K562 (cell line): ENCODE results near the gene DTL. TPM values are rescaled to one million over a fixed set of nuclear protein-coding genes. Genes with fewer than 3 reads are reported as not detected.
A peak's percentile ranks its signal among the peaks of the same experiment; 100 is the strongest.

ENCODE experiments used
- AFF1 ChIP-seq, 2 experiments: fragments of 450-650 bp; IDR thresholded peaks; 2 replicates each; pipeline ENCODE4 v1.6.1; 2018; ENCODE audit warnings: mild to moderate bottlenecking in 2 of 2, low read depth in 1 of 2; ENCODE audit not compliant: partially characterized antibody in 2 of 2
- ARNT ChIP-seq, 2 experiments: fragments of 450-650 bp; IDR thresholded peaks; 2 replicates each; pipeline ENCODE4 v1.6.1; 2016; ENCODE audit warnings: mild to moderate bottlenecking in 1 of 2
- BRD4 ChIP-seq: fragments of 200-600 bp; sonication (generic); IDR thresholded peaks from 2 replicates; pipeline ENCODE4 v1.6.1; 2017; ENCODE audit warnings: inconsistent platforms
- BRD9 ChIP-seq: fragments of 450-650 bp; IDR thresholded peaks from 2 replicates; pipeline ENCODE4 v1.6.1; 2018; ENCODE audit warnings: low read depth; ENCODE audit not compliant: partially characterized antibody
- CEBPG ChIP-seq, 3 experiments: fragments of 200-800 bp in 1 of 3; sonication (Bioruptor generic) in 1 of 3; sonication (generic) in 1 of 3; formaldehyde crosslinking in 1 of 3; IDR thresholded peaks in 2 of 3; conservative IDR thresholded peaks in 1 of 3; 2 replicates each; pipeline versions ENCODE4 v1.6.1 to v1.8.0; 2016 to 2022; ENCODE audit warnings: missing compliant biosample characterization in 2 of 3, missing genetic modification characterization in 2 of 3, mild to moderate bottlenecking in 1 of 3, missing genetic modification reagents in 1 of 3
- CTBP1 ChIP-seq: fragments of 450-650 bp; IDR thresholded peaks from 2 replicates; pipeline ENCODE4 v1.6.1; 2016; ENCODE audit warnings: borderline replicate concordance
- CXXC5 ChIP-seq: fragments of 250-450 bp; sonication (Bioruptor Pico); IDR thresholded peaks from 2 replicates; pipeline ENCODE4 v1.8.0; 2022; ENCODE audit warnings: inconsistent platforms, mild to moderate bottlenecking, moderate library complexity
- FOXA3 ChIP-seq, 2 experiments: fragments of 450-650 bp in 1 of 2; sonication (generic) in 1 of 2; formaldehyde crosslinking; IDR thresholded peaks in 1 of 2; conservative IDR thresholded peaks in 1 of 2; 2 replicates each; pipeline versions ENCODE4 v1.4.0 to v1.8.0; 2020 to 2022; ENCODE audit warnings: mild to moderate bottlenecking in 2 of 2, missing genetic modification reagents in 1 of 2
- GATAD2B ChIP-seq: fragments of 450-650 bp; IDR thresholded peaks from 2 replicates; pipeline ENCODE4 v1.6.1; 2017; ENCODE audit warnings: mild to moderate bottlenecking, borderline replicate concordance
- HDAC3 ChIP-seq: fragments of 450-650 bp; IDR thresholded peaks from 2 replicates; pipeline ENCODE4 v1.6.1; 2018; ENCODE audit warnings: borderline replicate concordance, mild to moderate bottlenecking, moderate library complexity; ENCODE audit not compliant: partially characterized antibody
- HNRNPL ChIP-seq: fragments of 200-400 bp; formaldehyde crosslinking; IDR thresholded peaks from 2 replicates; pipeline ENCODE4 v1.6.1; 2017; ENCODE audit warnings: low read depth, mild to moderate bottlenecking, low read length
- JUNB ChIP-seq: fragments of 450-650 bp; formaldehyde crosslinking; conservative IDR thresholded peaks from 2 replicates; pipeline ENCODE4 v1.4.0; 2020; ENCODE audit warnings: mild to moderate bottlenecking
- SMARCC2 ChIP-seq: fragments of 450-650 bp; IDR thresholded peaks from 2 replicates; pipeline ENCODE4 v1.6.1; 2017; ENCODE audit warnings: antibody characterized with exemption, moderate library complexity, mild to moderate bottlenecking, low read depth
- ZNF140 ChIP-seq: fragments of 250-450 bp; sonication (Bioruptor Pico); IDR thresholded peaks from 2 replicates; pipeline ENCODE4 v1.8.0; 2021; ENCODE audit warnings: moderate library complexity, mild to moderate bottlenecking, inconsistent platforms
- ZZZ3 ChIP-seq: fragments of 450-650 bp; IDR thresholded peaks from 2 replicates; pipeline ENCODE4 v1.6.1; 2016; ENCODE audit warnings: antibody characterized with exemption, mild to moderate bottlenecking, moderate library complexity
- polyA plus RNA-seq, 8 experiments: library from polyadenylated mRNA; depleted of rRNA in 4 of 8; stranded (reverse) in 5 of 8; unstranded in 3 of 8; fragments of >200 nt; fragmentation: Nextera tagmentation in 2 of 8; fragmentation: Illumina TruSeq in 1 of 8; extraction: Ambion mirVana in 2 of 8; extraction: Trizol in 1 of 8; gene quantifications; 2 replicates each; pipeline versions ENCODE4 v1.2.1 to v1.2.3, GENCODE V29; 2011 to 2014; ENCODE audit warnings: inconsistent platforms in 1 of 8, missing spikeins in 1 of 8
- total RNA-seq, 7 experiments: library from RNA; depleted of rRNA in 6 of 7; stranded (reverse); fragments of >200 nt in 6 of 7; fragmentation: Illumina TruSeq in 2 of 7; extraction: Trizol in 2 of 7; gene quantifications; 2 replicates each; pipeline versions ENCODE4 v1.2.1 to v1.2.3, GENCODE V29; 2011 to 2021; ENCODE audit warnings: low replicate concordance in 1 of 7

Gene DTL
- total and polyA plus RNA-seq, 9 of the 15 experiments (the other 6 are each of a cell fraction or from before 2014, with no cell fraction given), result 38.3 to 81.0 (median 63.2) TPM

DNA sequence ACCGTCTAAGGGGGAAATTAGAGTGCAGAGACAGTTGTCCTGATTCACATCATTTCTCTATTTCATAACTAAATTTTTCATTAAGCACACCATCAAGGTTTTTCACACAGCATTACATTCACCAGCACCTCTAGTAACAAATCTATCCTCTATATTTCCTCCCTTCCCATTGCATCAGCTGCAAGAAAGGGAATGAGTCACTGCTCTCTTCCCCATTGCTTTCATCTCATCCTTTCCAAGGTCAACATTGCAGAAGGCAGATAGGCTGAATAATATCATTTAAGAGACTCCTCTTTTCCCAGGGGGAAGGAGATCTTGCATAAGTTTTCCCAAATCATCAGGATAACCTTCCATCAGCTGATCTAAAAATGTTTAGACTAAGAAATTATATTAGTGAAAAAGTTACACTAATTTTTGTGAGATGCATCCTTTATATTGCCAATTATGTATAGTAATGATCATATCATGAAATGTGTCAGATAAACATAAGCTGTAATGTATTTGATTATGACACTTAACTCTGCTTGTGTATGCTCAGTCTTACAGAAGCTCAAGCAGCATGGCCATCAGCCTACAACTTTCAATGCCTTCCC, 4.5 kb upstream of the DTL start (continued):
- peak; percentile 49 for TF ChIP-seq HDAC3
- peak in 1 of 2 experiments; percentile 79 for TF ChIP-seq AFF1 (IDR thresholded peaks at IDR 0.05; ENCODE audit: low read depth in 1 of 2, partially characterized antibody in 2 of 2)
- no peak for TF ChIP-seq GATAD2B
- peak; percentile 38; the same call in 1 of the 2 replicates for TF ChIP-seq ZZZ3
- TF ChIP-seq SMARCC2, result peak; percentile 63; the same call in 1 of the 2 replicates
- peak in 1 of 2 experiments; percentile 78; a peak in 2 of 4 replicates for TF ChIP-seq FOXA3 (CRISPR knock-in tag; conservative IDR thresholded peaks at IDR 0.05 in 1 of 2, IDR thresholded peaks at IDR 0.05 in 1 of 2)
- TF ChIP-seq CEBPG (CRISPR knock-in tag; IDR thresholded peaks at IDR 0.05), result peak; percentile 98
- TF ChIP-seq CEBPG (tag; conservative IDR thresholded peaks at IDR 0.05 in 1 of 2, IDR thresholded peaks at IDR 0.05 in 1 of 2), result peak; percentile 90 to 98
- no peak for TF ChIP-seq BRD4
- peak; percentile 57; the same call in 1 of the 2 replicates for TF ChIP-seq JUNB (CRISPR knock-in tag)
- TF ChIP-seq ARNT (IDR thresholded peaks at IDR 0.05), result peak in 1 of 2 experiments; percentile 39; a peak in 2 of 4 replicates
- no peak for TF ChIP-seq HNRNPL
- TF ChIP-seq BRD9, result peak; percentile 25
- peak; percentile 31 for TF ChIP-seq CXXC5
- TF ChIP-seq CTBP1, result peak; percentile 83
- TF ChIP-seq ZNF140 (CRISPR knock-in tag), result 0 out of 2 replicates have a peak, but pooled peaks have one; percentile 18
